ENCODE data around the gene AMOTL2. TPM values are rescaled to one million over a fixed set of nuclear protein-coding genes. Genes with fewer than 3 reads are reported as not detected.

Gene AMOTL2
- total RNA-seq, 1 donor from 2014 or later, result 156 TPM

DNA sequence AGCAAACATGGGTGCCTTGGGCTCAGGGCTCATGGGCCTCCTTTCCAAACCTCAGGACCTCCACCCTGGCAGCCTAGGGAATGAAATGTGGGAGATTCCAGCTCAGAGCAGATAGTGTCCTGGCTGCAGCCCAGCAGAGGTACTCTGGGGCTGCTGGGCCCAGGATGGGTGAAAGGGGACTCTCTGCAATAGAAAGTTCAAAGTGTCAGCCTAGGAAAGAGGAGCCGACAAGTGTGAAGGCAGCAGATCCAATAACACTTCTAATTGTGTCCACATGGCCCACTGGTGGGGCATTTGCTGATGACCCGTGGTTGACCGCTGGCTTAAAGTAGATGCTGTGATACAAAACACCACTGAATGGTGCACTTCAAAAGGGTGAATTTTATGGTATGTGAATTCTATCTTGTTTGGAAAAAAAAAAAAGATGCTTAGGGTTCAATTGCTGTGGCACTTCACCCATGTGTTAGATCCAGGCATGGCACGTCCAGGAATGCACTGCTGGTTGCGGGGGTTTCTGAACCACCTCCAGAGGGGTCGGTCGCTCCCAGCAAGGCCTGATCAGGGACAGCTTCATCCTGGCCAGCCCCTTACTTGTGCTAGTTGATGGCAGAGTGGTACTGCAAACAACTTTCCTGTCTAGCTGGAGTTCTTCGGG, 20.9 kb downstream of the AMOTL2 start:
- DNase-seq (ENCODE audit: low spot score in 2 of 2), result no peak
- H3K27me3 ChIP-seq, result no peaks in the 10 kb centered on the region
- H3K4me1 ChIP-seq, result peaks cover 22 to 53% of the 10 kb centered on the region in 2 donors
- peaks cover 35 to 50% of the 10 kb centered on the region in 2 donors for H3K36me3 ChIP-seq
- no peaks in the 10 kb centered on the region for H3K9me3 ChIP-seq
- intact Hi-C loops (cut with DNase I), result no loop called here
- no peak overlapping the region for H3K4me3 ChIP-seq
- peak overlapping the region; percentile 13 to 59 for H3K27ac ChIP-seq
- TF ChIP-seq, protein P1, sequence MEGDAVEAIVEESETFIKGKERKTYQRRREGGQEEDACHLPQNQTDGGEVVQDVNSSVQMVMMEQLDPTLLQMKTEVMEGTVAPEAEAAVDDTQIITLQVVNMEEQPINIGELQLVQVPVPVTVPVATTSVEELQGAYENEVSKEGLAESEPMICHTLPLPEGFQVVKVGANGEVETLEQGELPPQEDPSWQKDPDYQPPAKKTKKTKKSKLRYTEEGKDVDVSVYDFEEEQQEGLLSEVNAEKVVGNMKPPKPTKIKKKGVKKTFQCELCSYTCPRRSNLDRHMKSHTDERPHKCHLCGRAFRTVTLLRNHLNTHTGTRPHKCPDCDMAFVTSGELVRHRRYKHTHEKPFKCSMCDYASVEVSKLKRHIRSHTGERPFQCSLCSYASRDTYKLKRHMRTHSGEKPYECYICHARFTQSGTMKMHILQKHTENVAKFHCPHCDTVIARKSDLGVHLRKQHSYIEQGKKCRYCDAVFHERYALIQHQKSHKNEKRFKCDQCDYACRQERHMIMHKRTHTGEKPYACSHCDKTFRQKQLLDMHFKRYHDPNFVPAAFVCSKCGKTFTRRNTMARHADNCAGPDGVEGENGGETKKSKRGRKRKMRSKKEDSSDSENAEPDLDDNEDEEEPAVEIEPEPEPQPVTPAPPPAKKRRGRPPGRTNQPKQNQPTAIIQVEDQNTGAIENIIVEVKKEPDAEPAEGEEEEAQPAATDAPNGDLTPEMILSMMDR (IDR thresholded peaks at IDR 0.05), result no peak

DNA sequence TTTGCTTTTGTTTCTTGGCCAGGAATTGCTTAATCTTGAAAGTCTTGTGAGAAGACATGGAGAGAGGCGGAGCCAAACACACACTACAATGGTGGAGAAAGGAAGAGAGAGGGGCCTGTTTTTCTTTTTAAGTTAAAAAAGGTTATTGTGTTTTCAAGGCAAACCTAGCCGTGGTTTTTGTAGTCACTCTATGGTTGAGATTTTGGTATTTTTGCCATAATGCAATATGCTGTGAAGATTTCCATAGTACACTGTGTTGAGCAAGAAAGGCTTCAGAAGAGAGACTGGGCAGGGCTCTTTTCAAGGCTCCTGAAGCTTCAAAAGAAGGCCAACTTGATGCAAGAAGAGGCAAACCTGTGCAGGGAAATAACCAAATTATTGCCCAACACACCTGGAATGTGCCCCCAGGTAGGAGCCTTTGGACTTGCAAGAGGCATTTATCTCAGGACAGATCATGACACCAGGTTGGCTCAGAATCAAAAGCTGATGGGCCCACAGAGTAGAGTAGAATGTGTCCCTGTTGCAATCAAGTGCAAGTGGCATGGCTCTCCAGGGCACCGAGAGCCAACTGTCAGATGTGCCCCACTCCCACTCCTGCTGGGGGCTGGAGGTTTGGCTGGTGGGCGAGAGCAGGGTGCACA, 22.1 kb downstream of the AMOTL2 start:
- no peak for DNase-seq (ENCODE audit: low spot score in 2 of 2)
- intact Hi-C loops (cut with DNase I), result no loop called here
- TF ChIP-seq, protein P1 (IDR thresholded peaks at IDR 0.05), result no peak
- H3K36me3 ChIP-seq, result peaks cover 34 to 43% of the 10 kb centered on the region in 2 donors
- no peak overlapping the region for H3K4me3 ChIP-seq
- H3K4me1 ChIP-seq, result peaks cover 15 to 53% of the 10 kb centered on the region in 2 donors
- H3K27ac ChIP-seq, result peak overlapping the region; percentile 59 to 62
- H3K9me3 ChIP-seq, result peaks cover 0 to 2% of the 10 kb centered on the region in 2 donors
- no peaks in the 10 kb centered on the region for H3K27me3 ChIP-seq

DNA sequence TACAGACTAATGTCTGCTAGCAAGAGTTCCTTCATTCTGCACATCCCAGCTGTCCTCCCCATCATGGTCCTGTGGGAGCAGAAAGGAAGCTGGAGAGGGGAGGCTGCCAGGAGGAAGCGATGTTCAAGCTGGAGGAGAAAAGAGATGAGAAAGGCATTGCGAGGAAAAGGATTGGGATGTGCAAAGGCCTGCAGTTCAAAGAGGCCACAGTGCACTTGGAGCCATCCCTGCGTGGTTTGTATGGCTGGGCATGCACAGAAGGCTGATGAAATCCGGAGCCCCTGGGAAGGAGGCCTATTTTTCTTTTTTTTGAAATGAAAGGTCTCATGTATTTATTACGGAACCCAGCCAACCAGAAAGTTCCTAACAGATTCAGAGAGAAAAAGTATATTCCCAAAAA, 22.8 kb downstream of the AMOTL2 start:
- TF ChIP-seq, protein P1 (IDR thresholded peaks at IDR 0.05), result no peak

DNA sequence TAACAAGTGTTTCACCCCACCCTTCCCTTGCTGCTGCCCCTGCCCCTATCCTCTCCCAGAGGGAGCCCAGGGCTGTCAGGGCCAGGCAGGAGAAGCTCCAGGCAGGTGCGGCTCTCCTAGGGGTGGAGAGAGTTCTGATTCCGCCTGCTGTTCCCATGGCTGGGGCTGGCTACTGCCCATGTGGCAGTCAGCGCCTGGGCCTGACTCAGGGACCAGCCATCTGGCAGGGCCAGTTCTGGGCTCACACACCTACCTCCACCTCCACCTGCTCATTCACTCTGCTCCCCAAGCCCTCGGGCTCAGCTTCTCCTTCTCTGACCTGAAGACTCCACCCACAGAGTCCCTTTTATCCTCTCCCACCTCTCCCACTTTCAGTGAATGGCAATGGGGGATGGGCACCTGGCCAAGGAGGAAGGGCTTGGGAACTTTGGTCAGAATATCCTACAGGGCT, 23.4 kb downstream of the AMOTL2 start:
- TF ChIP-seq, protein P1 (IDR thresholded peaks at IDR 0.05), result no peak
- Histone ChIP-seq H3K27me3 (no peaks in the 10 kb centered on the region), H3K27ac (peak overlapping the region; percentile 59 to 62), H3K9me3 (peaks cover 4 to 15% of the 10 kb centered on the region in 2 donors), H3K4me1 (peaks cover 6 to 41% of the 10 kb centered on the region in 2 donors), H3K4me3 (no peak overlapping the region), H3K36me3 (peaks cover 26 to 30% of the 10 kb centered on the region in 2 donors)
- no peak for DNase-seq (ENCODE audit: low spot score in 2 of 2)
- intact Hi-C loops (cut with DNase I), result no loop called here

More for the DNA sequence above, 22.8 kb downstream of the AMOTL2 start:
- peak overlapping the region; percentile 59 to 62 for H3K27ac ChIP-seq
- intact Hi-C loops (cut with DNase I), result no loop called here
- H3K9me3 ChIP-seq, result peaks cover 3 to 9% of the 10 kb centered on the region in 2 donors
- no peak for DNase-seq (ENCODE audit: low spot score in 2 of 2)
- peaks cover 27 to 35% of the 10 kb centered on the region in 2 donors for H3K36me3 ChIP-seq
- no peaks in the 10 kb centered on the region for H3K27me3 ChIP-seq
- peaks cover 8 to 46% of the 10 kb centered on the region in 2 donors for H3K4me1 ChIP-seq
- no peak overlapping the region for H3K4me3 ChIP-seq

DNA sequence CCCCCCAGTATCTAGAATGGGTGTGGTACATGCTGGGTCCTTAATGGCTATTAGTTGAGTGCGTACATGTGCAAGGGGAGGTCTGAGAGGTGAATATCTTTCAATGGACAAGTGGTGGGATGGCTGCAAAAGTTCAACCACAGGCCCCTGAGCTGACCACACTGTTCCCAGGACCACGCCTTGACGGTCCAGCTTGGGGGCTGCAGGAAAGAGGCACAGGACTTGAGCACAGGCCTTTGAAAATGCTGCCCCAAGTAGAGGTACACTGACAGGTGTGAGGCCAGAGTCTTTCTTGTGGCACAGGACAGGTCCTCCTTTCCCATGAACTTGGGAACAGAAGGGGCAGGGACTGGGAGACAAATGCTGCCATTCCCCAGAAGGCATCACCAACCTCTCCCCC, 24.0 kb downstream of the AMOTL2 start:
- Histone ChIP-seq H3K27me3 (no peaks in the 10 kb centered on the region), H3K36me3 (peaks cover 23 to 24% of the 10 kb centered on the region in 2 donors), H3K4me1 (peaks cover 6 to 36% of the 10 kb centered on the region in 2 donors), H3K27ac (peak overlapping the region; percentile 59 to 62), H3K9me3 (peaks cover 4 to 21% of the 10 kb centered on the region in 2 donors), H3K4me3 (no peak overlapping the region)
- TF ChIP-seq, protein P1 (IDR thresholded peaks at IDR 0.05), result no peak
- intact Hi-C loops (cut with DNase I), result no loop called here
- DNase-seq (ENCODE audit: low spot score in 2 of 2), result no peak

Data from ascending aorta (tissue), 2 donors.